PC-9 (cell line): ENCODE measurements around the gene IGFLR1. TPM values are rescaled to one million over a fixed set of nuclear protein-coding genes. Genes with fewer than 3 reads are reported as not detected.

Experiments used
- BruUV-seq: library from RNA; stranded (reverse); fragments of 400-500 nt; replicated peaks from 2 replicates; lab custom pipeline; 2021; lab: Mats Ljungman, UMichigan
- CTCF ChIA-PET: fragments of 300-600 bp; sonication (Branson Sonifier 250); formaldehyde crosslinking; loops from one replicate; lab custom pipeline; 2022; ENCODE audit warnings: antibody characterized with exemption; lab: Charles Lee
- POLR2A ChIA-PET: fragments of 300-600 bp; sonication (Branson Sonifier 250); formaldehyde crosslinking; loops from one replicate; lab custom pipeline; 2022; ENCODE audit warnings: antibody characterized with exemption; ENCODE audit not compliant: unreplicated experiment; lab: Charles Lee
- DNase-seq, 2 experiments: peaks; one replicate each; pipeline versions ENCODE4 v3.0.0 to v3.0.0-alpha.2; 2015 to 2022; ENCODE audit warnings: mixed read lengths in 1 of 2
- H2AFZ ChIP-seq: fragments of 200-600 bp; sonication (generic); 2 replicates; pipeline ENCODE4 v1.8.1; 2017; ENCODE audit warnings: antibody characterized with exemption
- H3F3A ChIP-seq: fragments of 200-600 bp; sonication (generic); 2 replicates; pipeline ENCODE4 v1.8.1; 2017; ENCODE audit warnings: antibody characterized with exemption, mild to moderate bottlenecking, low read depth; ENCODE audit not compliant: insufficient read depth
- H3K27ac ChIP-seq: fragments of 200-600 bp; sonication (generic); 2 replicates; pipeline ENCODE4 v1.6.1; 2016; ENCODE audit warnings: mixed run types
- H3K27me3 ChIP-seq: fragments of 200-600 bp; sonication (generic); 2 replicates; pipeline ENCODE4 v1.6.1; 2016; ENCODE audit warnings: low read depth, mixed run types; ENCODE audit not compliant: insufficient read depth
- H3K36me3 ChIP-seq: fragments of 200-600 bp; sonication (generic); 2 replicates; pipeline ENCODE4 v1.6.1; 2016; ENCODE audit warnings: low read depth, mixed run types
- H3K4me1 ChIP-seq: fragments of 200-600 bp; sonication (generic); replicated peaks from 2 replicates; pipeline ENCODE4 v1.6.1; 2016; ENCODE audit warnings: mixed run types; ENCODE audit not compliant: insufficient read depth
- H3K4me2 ChIP-seq: fragments of 200-600 bp; sonication (generic); 2 replicates; pipeline ENCODE4 v1.6.1; 2017; ENCODE audit warnings: mixed run types
- H3K4me3 ChIP-seq: fragments of 200-600 bp; sonication (generic); 2 replicates; pipeline ENCODE4 v1.6.1; 2016; ENCODE audit warnings: mixed run types
- H3K79me2 ChIP-seq: fragments of 200-600 bp; sonication (generic); 2 replicates; pipeline ENCODE4 v1.6.1; 2017; ENCODE audit warnings: low read depth, mixed run types
- H3K9me2 ChIP-seq: fragments of 200-600 bp; sonication (generic); 2 replicates; pipeline ENCODE4 v1.8.1; 2017; ENCODE audit warnings: mild to moderate bottlenecking; ENCODE audit not compliant: insufficient read depth
- H3K9me3 ChIP-seq: fragments of 200-600 bp; sonication (generic); 2 replicates; pipeline ENCODE4 v1.8.1; 2016; ENCODE audit warnings: low read depth; ENCODE audit not compliant: insufficient read depth
- H4K20me1 ChIP-seq: fragments of 200-600 bp; sonication (generic); 2 replicates; pipeline ENCODE4 v1.8.1; 2017; ENCODE audit not compliant: insufficient read depth
- EZH2 ChIP-seq: fragments of 200-600 bp; sonication (generic); IDR thresholded peaks from 2 replicates; pipeline ENCODE4 v1.8.0; 2017; ENCODE audit warnings: antibody characterized with exemption, low read depth
- intact Hi-C: fragments of 100-400 bp; cut with micrococcal nuclease; formaldehyde crosslinking; loops from one replicate; pipeline ENCODE4 v1.10.0; 2022; ENCODE audit not compliant: unreplicated experiment
- total RNA-seq: library from RNA; stranded (reverse); gene quantifications from 2 replicates; pipeline ENCODE4 v1.2.3, GENCODE V29; 2021
- TF ChIP-seq, protein P1 (sequence below): fragments of 200-600 bp; sonication (generic); conservative IDR thresholded peaks from 2 replicates; pipeline ENCODE4 v1.6.1; 2017; ENCODE audit warnings: mixed run types, antibody characterized with exemption, mild to moderate bottlenecking, moderate library complexity

Gene IGFLR1
- total RNA-seq, 1 experiment from 2014 or later: 9.7 TPM

DNA sequence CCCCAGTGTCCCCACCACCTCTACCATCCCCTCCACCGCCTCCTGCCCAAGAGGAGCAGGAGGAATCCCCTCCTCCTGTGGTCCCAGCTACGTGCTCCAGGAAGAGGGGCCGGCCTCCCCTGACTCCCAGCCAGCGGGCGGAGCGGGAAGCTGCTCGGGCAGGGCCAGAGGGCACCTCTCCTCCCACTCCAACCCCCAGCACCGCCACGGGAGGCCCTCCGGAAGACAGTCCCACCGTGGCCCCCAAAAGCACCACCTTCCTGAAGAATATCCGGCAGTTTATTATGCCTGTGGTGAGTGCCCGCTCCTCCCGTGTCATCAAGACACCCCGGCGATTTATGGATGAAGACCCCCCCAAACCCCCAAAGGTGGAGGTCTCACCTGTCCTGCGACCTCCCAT, 21.6 kb downstream of the IGFLR1 start:
- CTCF ChIA-PET: no interaction called here
- TF ChIP-seq EZH2: no peak
- TF ChIP-seq, protein P1, sequence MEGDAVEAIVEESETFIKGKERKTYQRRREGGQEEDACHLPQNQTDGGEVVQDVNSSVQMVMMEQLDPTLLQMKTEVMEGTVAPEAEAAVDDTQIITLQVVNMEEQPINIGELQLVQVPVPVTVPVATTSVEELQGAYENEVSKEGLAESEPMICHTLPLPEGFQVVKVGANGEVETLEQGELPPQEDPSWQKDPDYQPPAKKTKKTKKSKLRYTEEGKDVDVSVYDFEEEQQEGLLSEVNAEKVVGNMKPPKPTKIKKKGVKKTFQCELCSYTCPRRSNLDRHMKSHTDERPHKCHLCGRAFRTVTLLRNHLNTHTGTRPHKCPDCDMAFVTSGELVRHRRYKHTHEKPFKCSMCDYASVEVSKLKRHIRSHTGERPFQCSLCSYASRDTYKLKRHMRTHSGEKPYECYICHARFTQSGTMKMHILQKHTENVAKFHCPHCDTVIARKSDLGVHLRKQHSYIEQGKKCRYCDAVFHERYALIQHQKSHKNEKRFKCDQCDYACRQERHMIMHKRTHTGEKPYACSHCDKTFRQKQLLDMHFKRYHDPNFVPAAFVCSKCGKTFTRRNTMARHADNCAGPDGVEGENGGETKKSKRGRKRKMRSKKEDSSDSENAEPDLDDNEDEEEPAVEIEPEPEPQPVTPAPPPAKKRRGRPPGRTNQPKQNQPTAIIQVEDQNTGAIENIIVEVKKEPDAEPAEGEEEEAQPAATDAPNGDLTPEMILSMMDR: no peak
- H4K20me1 ChIP-seq: peaks cover 14% of the 10 kb centered on the region
- no peak for DNase-seq
- no peaks in the 10 kb centered on the region for H3K27me3 ChIP-seq
- POLR2A ChIA-PET: no interaction called here
- H3K4me3 ChIP-seq: no peak overlapping the region
- no TSS peak for BruUV-seq
- intact Hi-C loops: no loop called here
- H3K27ac ChIP-seq: no peak overlapping the region
- peaks cover 10% of the 10 kb centered on the region for H3K4me1 ChIP-seq
- H3K36me3 ChIP-seq: no peaks in the 10 kb centered on the region
- H3F3A ChIP-seq: peaks cover 6% of the 10 kb centered on the region; the same call in 1 of the 2 replicates
- no peak overlapping the region for H2AFZ ChIP-seq
- H3K4me2 ChIP-seq: no peak overlapping the region
- peaks cover 23% of the 10 kb centered on the region for H3K79me2 ChIP-seq
- no peaks in the 10 kb centered on the region for H3K9me2 ChIP-seq
- H3K9me3 ChIP-seq: no peaks in the 10 kb centered on the region

DNA sequence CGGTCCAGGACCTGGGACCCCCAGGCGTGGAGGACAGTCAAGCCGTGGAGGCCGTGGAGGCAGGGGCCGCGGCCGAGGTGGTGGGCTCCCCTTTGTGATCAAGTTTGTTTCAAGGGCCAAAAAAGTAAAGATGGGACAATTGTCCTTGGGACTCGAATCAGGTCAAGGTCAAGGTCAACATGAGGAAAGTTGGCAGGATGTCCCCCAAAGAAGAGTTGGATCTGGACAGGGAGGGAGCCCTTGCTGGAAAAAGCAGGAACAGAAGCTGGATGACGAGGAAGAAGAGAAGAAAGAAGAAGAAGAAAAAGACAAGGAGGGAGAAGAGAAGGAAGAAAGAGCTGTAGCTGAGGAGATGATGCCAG, 22.1 kb downstream of the IGFLR1 start:
- ChIA-PET POLR2A (no interaction called here), CTCF (no interaction called here)
- no peaks in the 10 kb centered on the region for H3K36me3 ChIP-seq
- no peaks in the 10 kb centered on the region for H3K27me3 ChIP-seq
- peaks cover 28% of the 10 kb centered on the region for H3K79me2 ChIP-seq
- no peak overlapping the region for H3K4me3 ChIP-seq
- H3K4me2 ChIP-seq: no peak overlapping the region
- no peaks in the 10 kb centered on the region for H3K9me2 ChIP-seq
- peaks cover 6% of the 10 kb centered on the region; the same call in 1 of the 2 replicates for H3F3A ChIP-seq
- no peak for DNase-seq
- intact Hi-C loops: no loop called here
- no peak overlapping the region for H3K27ac ChIP-seq
- H3K9me3 ChIP-seq: no peaks in the 10 kb centered on the region
- TF ChIP-seq, protein P1: no peak
- TF ChIP-seq EZH2: no peak
- H2AFZ ChIP-seq: no peak overlapping the region
- peaks cover 15% of the 10 kb centered on the region for H3K4me1 ChIP-seq
- H4K20me1 ChIP-seq: peaks cover 14% of the 10 kb centered on the region
- BruUV-seq: no TSS peak

DNA sequence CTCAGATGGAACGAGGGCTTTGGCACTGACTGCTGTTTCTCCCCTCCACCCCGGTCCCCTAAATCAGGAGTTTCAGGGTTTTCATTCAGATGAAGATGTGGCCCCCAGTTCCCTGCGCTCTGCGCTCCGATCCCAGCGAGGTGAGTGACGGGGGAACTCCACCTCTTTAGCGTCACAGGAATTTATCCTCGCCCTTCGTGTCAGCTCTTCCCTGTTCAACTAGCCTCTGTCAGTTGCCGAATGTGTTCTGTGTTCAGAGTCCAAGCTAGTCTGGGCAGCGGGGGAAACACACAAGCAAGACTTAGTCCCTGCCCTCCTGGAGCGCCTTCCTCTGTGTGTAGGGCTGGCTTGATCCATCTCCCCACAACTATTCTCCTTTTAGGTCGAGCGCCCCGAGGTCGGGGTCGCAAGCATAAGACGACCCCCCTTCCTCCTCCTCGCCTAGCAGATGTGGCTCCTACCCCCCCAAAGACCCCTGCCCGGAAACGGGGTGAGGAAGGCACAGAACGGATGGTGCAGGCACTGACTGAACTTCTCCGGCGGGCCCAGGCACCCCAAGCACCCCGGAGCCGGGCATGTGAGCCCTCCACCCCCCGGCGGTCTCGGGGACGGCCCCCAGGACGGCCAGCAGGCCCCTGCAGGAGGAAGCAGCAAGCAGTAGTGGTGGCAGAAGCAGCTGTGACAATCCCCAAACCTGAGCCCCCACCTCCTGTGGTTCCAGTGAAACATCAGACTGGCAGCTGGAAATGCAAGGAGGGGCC, 22.7 kb downstream of the IGFLR1 start:
- no peak overlapping the region for H3K27ac ChIP-seq
- H3K4me3 ChIP-seq: peak overlapping the region; percentile 79; the same call in 1 of the 2 replicates
- no TSS peak for BruUV-seq
- H3K9me2 ChIP-seq: no peaks in the 10 kb centered on the region
- DNase-seq: no peak
- H3K9me3 ChIP-seq: no peaks in the 10 kb centered on the region
- H3K4me2 ChIP-seq: peak overlapping the region; percentile 83
- peaks cover 6% of the 10 kb centered on the region; the same call in 1 of the 2 replicates for H3F3A ChIP-seq
- TF ChIP-seq, protein P1: no peak
- TF ChIP-seq EZH2: no peak
- H3K27me3 ChIP-seq: no peaks in the 10 kb centered on the region
- CTCF ChIA-PET: no interaction called here
- intact Hi-C loops: loop anchor here (5.0 kb wide), 1 partner anchor 402 kb away; no protein-coding TSS in a partner anchor
- H3K4me1 ChIP-seq: peaks cover 20% of the 10 kb centered on the region
- H4K20me1 ChIP-seq: peaks cover 14% of the 10 kb centered on the region
- peaks cover 34% of the 10 kb centered on the region for H3K79me2 ChIP-seq
- POLR2A ChIA-PET: interaction anchor here (0.6 kb wide), 1 partner anchor 456 kb away, joined by 4 read pairs; no protein-coding TSS in a partner anchor
- no peaks in the 10 kb centered on the region for H3K36me3 ChIP-seq
- H2AFZ ChIP-seq: no peak overlapping the region
